Measurements from ENCODE around the gene PIKFYVE.

- TF ChIP-seq POLR2A (IDR thresholded peaks at IDR 0.05) (no peak), CTCF (IDR thresholded peaks at IDR 0.05) (peak; percentile 38 to 72 (median 55))
Measured at GRCh38 chr2:208373460-208374089, 107.5 kb downstream of the PIKFYVE start.

Measured in breast epithelium (tissue), 3 donors.